Stimulated activated CD8-positive, alpha-beta memory T cell treated with anti-CD3 and anti-CD28 coated beads, Interleukin-7, amount 100 ng/mL, for 24 hours (primary cell): ENCODE measurements around the gene AMACR.

Experiments used
- DNase-seq: peaks from one replicate; pipeline ENCODE4 v3.0.0-alpha.2; 2020; ENCODE audit warnings: low read depth

The AMACR gene

GRCh38 chr5:34007201-34007620, 639 bp downstream of the AMACR start:
- no peak for DNase-seq

- DNase-seq, result no peak
Observed at GRCh38 chr5:34005681-34006080, 2.2 kb downstream of the AMACR start.

- no peak for DNase-seq
Observed at GRCh38 chr5:34005211-34005610, 2.6 kb downstream of the AMACR start.

DNA sequence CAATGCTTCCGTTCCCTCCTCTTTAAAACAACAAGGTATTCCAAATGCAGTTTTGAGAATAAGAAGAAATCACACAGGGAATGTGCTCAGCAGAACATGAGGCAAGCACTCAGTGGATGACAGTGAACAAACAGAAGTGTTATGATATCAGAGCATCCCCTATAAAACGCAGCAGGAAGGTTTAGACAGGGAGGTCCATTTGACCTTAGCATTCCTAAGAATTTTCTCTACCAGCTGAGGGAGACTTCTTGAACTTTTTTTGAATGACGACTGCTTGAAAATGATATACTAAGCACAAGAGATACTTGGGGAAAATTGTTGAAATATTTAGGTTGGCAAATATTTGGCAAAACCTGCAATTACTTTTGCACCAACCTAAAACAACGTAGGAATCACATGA, 3.9 kb downstream of the AMACR start:
- no peak for DNase-seq

DNA sequence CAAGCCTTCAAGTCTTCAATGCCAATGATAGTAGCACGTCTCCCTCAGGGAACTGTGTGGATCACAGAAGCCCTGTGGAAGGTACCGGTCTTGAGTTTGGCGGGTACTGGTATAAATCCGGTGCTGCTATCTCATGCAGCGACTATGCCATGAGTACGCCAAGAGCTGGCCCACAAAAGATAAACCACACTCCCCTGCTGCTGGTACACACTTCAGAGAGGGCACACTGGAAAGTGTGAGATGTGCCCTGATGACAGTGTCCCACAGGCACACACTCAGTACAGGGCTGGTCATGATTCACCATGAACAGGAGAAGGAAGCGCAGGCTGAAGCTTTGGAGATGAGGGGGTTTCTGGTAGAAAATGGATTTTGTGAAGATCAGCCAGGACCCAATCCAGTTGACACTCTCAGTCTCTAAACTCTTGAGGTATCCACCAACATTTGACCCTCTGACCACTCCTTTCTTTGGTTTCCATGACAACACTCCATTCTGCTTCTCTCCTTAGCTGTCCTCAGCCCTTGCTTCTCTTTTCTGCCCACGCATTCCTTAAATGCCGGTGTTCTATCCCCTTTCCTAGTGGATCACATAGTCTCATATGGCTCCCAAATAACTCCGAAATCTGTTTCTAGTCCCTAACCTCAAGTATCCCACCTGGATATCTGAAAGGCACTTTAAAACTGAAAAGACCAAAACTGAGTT, 5.1 kb downstream of the AMACR start:
- DNase-seq, result no peak

DNA sequence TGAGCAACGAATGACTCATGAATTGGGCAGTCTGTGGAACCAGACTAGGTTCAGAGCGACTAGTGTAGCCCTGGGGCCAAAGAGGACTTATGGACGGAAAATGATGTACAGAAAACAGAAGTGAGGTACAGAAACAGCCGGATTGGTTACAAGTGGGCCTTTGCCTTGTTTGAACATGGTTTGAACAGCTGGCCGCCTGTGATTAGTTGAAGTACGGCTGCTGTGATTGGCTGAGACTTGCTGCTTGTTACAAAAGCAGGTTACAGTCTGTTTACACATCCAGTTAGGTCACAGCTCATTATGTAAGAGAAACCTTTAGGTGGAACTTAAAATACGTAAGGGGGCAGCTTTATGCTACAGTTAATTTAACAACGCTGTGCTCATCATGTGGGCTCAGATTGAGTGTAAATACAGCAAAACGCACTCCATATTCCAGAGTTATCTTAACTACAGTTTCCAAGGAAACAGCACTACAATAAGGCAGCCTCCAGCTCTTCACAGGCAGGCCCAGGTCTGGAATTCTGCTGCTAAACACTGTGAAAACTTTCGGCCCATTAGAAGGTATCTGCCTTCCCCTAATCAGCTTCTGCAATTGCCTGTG, 6.5 kb downstream of the AMACR start:
- no peak for DNase-seq

DNA sequence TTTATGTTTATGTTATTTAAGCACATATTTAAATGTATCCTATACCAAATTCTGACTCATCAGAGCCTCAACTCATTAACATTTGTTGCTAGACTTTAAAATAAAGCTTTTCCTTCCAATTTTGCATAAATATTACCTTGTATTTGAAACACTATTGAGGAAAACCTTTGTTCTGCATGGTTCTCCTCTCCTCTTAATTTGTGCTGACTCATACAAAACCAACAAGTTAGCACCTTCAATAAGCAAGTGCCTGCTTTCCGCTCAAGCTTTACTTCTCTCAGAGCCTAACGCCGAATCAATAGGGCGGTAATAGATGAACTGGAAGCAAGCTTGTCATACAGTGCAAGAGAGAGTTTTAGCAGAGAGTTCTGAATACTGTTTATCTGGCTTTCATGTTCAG, 7.9 kb downstream of the AMACR start:
- no peak for DNase-seq

DNA sequence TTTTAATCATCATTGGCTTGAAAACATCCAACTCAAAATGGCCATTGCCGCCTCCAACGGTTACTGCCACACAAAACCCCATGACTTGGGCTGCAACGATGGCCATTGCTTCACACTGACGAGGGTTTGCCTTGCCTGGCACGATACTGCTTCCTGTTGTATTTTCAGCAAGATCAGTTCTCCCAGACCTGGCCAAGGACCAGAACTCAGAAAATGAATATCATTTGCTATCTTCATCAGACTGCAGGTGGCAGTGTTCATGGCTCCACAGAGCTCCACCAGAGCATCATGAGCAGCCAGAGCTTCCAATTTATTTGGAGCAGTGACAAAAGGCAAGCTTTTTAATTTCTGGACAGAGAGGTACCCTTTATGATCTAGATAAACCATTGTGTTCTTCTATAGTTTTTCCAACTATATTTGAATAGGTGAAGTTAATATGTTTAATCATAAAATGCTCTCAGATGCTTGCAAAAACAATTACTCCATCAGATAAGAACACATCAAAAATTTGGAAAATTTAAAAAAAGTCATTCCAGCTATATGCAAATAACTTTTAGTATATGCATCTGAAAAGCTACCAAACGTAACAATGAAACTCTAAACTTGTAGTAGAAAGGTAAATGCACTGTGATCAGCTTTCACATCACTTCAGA, 10.4 kb downstream of the AMACR start:
- no peak for DNase-seq

DNA sequence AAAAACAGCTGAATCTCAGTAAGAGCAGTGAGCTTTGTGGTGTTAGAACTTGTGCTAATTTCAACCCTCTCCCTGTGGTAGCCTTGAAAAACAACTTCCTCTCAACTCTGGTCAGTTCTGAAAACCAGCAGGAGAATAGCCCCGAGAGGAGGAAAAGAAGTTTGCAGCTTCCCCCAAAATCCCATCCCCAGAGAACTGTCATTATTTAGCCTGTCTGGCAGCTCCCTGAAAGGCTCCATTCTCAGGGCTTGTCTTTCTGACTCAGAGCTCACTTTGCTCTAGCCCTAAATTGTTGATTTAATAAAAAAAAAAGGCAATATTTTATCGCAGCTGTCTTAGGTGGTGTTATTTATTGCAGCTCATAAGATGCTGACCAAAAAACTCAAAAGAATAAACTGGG, 12.0 kb downstream of the AMACR start:
- no peak for DNase-seq

DNA sequence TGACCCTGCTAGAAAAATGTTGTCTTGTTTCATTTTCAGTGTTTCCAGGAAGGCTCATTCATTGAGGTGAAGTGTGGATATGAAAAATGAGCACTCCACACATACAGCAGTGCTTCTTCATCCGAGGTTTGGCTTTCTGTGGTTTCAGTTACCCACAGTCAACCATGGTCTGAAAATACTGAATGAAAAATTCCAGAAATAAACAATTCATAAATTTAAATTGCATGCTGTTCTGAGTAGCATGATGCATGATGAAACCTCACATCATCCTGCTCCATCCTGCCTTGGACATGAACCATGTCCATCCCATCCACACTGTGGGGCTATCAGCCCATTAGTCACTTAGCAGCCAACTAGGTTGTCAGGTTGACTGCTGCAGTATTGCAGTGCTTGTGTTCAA, 13.0 kb downstream of the AMACR start:
- DNase-seq, result no peak

- no peak for DNase-seq
Observed at GRCh38 chr5:33992864-33993263, 15.0 kb downstream of the AMACR start.

- no peak for DNase-seq
Observed at GRCh38 chr5:33985447-33985846, 22.4 kb downstream of the AMACR start.

- DNase-seq, result no peak
Observed at GRCh38 chr5:33984671-33985124, 23.2 kb downstream of the AMACR start, which contains the start of gene SLC45A2. SLC45A2 (minus strand) TSS chr5:33984693; CDS start chr5:33984583, 110 bp downstream.

DNA sequence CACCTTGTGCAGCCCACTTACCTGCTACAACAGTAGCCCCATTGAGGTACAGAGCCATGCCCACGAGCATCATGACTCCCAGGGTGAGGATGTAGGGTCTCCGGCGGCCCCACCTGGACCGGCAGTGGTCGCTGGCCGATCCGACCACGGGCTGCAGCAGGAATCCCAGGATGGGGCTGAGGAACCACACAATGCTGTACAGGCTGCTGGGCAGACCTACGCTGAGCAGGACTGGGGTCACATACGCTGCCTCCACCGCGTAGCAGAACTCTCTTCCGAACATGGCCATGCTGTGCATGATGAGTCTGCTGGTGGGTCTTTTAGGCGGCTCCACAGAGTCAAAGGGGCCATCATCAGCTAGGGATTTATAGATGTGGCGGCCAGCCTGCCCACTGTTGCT, 23.7 kb downstream of the AMACR start:
- DNase-seq, result no peak

DNA sequence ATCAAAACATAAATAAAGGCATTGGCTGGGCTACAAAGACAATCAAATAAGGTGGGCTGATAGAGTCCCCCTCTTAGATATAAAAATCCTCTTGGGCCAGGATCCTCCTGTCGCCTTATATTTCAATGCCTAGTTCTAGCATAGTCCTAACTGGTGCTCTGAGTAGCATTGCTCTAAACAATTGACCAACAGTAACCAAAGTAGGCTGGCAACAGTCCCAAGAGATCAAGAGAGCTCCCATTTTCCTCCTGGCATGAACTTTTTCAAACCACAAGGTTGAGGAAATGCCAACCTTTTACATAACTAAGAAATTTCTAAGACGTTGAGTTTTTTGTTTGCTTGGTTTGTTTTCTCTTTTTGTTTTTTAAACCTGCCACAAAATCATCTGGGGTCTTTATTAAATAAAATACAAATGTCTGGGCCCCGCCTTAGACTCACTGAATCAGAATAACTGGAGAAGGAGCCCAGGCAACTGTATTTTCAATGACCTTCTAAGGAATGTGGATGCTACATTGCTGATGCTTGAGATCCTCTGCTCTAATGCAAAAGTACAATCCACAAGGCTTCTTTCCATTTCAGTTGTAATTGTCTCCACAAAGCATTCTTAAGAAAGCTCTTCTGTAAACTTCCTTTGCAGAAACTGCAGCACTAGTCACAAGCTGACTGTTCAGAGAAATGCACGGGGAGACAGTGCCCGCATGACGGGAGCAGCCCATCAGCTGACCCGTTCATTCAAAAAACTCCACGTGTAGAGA, 26.3 kb downstream of the AMACR start:
- DNase-seq, result no peak

DNA sequence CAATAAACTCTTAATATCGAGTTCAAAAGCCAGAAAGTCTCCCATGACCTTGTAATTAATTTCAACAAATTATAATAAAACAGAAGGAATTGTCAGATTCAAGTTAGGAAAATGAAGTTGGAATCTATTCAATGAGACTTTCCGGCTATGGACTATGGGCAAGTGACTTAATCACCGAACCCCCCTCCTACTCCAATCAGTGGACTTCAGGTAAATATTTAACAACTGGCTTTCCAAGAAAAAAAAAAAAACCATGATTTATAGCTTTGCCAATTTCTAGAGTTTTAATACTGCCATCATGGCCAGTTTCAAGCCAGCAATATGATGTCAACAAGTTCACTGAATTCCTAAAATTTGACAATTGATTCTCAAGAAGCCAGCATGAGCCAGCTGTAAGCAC, 27.8 kb downstream of the AMACR start:
- no peak for DNase-seq

DNA sequence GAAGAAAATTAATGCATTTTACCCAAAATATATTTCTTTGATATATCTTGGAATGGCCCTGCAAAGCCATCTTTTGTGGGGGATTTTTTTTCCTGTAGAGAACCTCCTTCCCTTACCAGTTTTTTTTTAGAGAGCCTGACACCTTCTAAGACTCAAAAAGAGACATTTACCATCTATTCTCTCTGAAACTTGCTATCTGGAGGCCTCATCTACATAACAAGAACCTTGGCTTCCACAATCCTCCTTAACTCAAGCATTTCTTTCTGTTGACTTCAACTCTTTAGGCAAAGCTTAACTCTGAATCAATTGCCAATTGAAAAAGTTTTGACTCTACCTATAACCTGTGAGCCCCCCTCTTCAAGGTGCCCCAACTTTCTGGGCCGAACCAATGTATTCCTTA, 29.5 kb downstream of the AMACR start:
- no peak for DNase-seq

GRCh38 chr5:33976307-33976706, 31.5 kb downstream of the AMACR start:
- no peak for DNase-seq

GRCh38 chr5:33975852-33976251, 32.0 kb downstream of the AMACR start:
- no peak for DNase-seq

GRCh38 chr5:33973271-33973670, 34.6 kb downstream of the AMACR start:
- DNase-seq, result no peak

DNA sequence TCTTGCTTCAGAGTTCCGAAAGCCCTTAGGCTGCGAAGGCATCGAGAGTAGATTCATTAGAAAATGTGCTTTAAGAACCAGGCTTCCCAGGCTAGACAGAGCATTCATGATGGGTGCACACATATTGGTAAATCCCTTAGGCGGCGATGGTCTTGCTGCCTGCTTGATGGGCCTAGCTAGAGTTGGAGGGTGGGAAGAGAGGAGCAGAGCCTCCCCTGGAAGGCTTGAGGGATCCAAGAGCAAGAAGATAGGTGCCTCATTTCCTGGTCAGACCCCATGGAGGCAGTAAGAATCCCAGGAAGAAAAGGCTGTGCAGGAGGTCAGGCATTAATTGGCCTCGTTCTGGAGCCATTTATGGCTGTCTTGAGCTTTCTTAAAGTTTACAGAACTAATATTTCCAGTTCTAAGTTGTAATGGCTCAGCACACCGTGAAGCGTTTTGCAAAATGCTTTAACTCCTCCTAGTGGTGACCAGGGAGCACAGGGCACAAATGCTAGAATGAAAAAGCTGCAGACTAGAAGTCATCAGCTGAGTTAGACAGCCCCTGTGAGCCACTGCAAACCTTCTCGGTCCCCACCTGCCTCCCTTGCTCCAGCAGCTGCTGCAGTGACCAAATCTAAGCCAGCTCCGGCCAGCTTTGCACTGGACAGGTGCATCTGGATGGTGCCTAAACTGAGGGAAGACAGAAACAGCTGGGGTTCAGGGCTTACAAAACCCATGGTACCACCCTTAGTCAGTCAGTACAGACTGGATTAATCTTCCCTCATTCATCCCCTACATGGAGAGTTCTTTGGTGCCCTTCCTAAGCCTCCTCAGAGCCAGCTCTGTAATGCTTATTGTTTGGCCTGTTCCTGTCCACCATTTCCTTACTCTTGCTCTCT, 38.0 kb downstream of the AMACR start:
- DNase-seq, result no peak
